ENCODE data around the gene PTPRCAP.
A peak's percentile ranks its signal among the peaks of the same experiment; 100 is the strongest.

Gene PTPRCAP

GRCh38 chr11:67432655-67433349 is 4.7 kb downstream of the PTPRCAP start:
- no peak overlapping the region for H3K4me3 ChIP-seq (ENCODE audit: low read length)
- no peak overlapping the region for H3K4me2 ChIP-seq (ENCODE audit: low read length)
- no peak overlapping the region for H3K23ac ChIP-seq (ENCODE audit: low read length)
- no peak overlapping the region for H3K18ac ChIP-seq (ENCODE audit: low read length)
- no peak overlapping the region for H2AK5ac ChIP-seq (ENCODE audit: low read length)
- H3K4me1 ChIP-seq (ENCODE audit: control insufficient read depth, low read depth, low read length), result peaks cover 2% of the 10 kb centered on the region
- no CpG with 5 or more reads among the region's 22 CpGs for WGBS (ENCODE audit: extremely low coverage, insufficient coverage, low lambda C conversion rate)
- no peak overlapping the region for H3K56ac ChIP-seq (ENCODE audit: low read length)
- peaks cover 9% of the 10 kb centered on the region for H3K79me1 ChIP-seq (ENCODE audit: low read length)
- H3K27me3 ChIP-seq (ENCODE audit: insufficient read depth, low read length, poor library complexity), result no peaks in the 10 kb centered on the region
- DNase-seq, result no peak
- no peak overlapping the region for H2BK120ac ChIP-seq (ENCODE audit: low read depth, low read length)
- peaks cover 5% of the 10 kb centered on the region for H3K36me3 ChIP-seq (ENCODE audit: control insufficient read depth, insufficient read depth, low read length)
- peaks cover 9% of the 10 kb centered on the region for H3K79me2 ChIP-seq (ENCODE audit: control insufficient read depth, insufficient read depth, low read length)
- H2BK15ac ChIP-seq (replicated peaks; ENCODE audit: low read depth), result no peak overlapping the region
- no peak overlapping the region for H4K8ac ChIP-seq (ENCODE audit: low read depth, low read length)
- no peak overlapping the region for H3K9ac ChIP-seq (ENCODE audit: low read length)
- no peak overlapping the region for H2BK5ac ChIP-seq (ENCODE audit: low read length)
- no peak overlapping the region for H3K4ac ChIP-seq (ENCODE audit: low read depth, low read length)
- no peak overlapping the region for H3K27ac ChIP-seq (ENCODE audit: low read depth, low read length)
- H4K5ac ChIP-seq (ENCODE audit: low read length), result no peak overlapping the region

GRCh38 chr11:67431346-67432249 is 5.9 kb downstream of the PTPRCAP start:
- no CpG with 5 or more reads among the region's 24 CpGs for WGBS (ENCODE audit: extremely low coverage, insufficient coverage, low lambda C conversion rate)
- H3K79me2 ChIP-seq (ENCODE audit: control insufficient read depth, insufficient read depth, low read length), result peaks cover 9% of the 10 kb centered on the region

DNA sequence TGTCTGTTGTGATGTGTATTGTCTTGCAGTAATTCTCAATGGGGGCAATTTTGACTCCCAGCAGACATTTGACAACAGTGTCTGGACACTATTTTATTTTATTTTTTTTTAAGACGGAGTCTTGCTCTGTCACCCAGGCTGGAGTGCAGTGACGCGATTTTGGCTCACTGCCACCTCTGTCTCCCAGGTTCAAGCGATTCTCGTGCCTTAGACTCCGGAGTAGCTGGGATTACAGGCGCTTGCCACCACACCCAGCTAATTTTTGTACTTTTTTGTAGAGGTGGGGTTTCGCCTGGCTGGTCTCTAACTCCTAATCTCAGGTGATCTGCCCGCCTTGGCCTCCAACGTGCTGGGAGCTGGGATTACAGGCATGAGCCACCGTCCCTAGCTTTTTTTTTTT is 7.8 kb downstream of the PTPRCAP start:
- Histone ChIP-seq H3K18ac (ENCODE audit: low read length) (no peak overlapping the region), H4K8ac (ENCODE audit: low read depth, low read length) (no peak overlapping the region), H2BK15ac (replicated peaks; ENCODE audit: low read depth) (no peak overlapping the region), H3K4ac (ENCODE audit: low read depth, low read length) (no peak overlapping the region), H4K5ac (ENCODE audit: low read length) (no peak overlapping the region), H3K23ac (ENCODE audit: low read length) (no peak overlapping the region), H3K27ac (ENCODE audit: low read depth, low read length) (no peak overlapping the region), H3K56ac (ENCODE audit: low read length) (no peak overlapping the region), H2BK120ac (ENCODE audit: low read depth, low read length) (no peak overlapping the region), H3K4me2 (ENCODE audit: low read length) (no peak overlapping the region), H3K36me3 (ENCODE audit: control insufficient read depth, insufficient read depth, low read length) (peaks cover 5% of the 10 kb centered on the region), H3K79me2 (ENCODE audit: control insufficient read depth, insufficient read depth, low read length) (peaks cover 9% of the 10 kb centered on the region), H2BK5ac (ENCODE audit: low read length) (no peak overlapping the region), H3K27me3 (ENCODE audit: insufficient read depth, low read length, poor library complexity) (no peaks in the 10 kb centered on the region), H3K79me1 (ENCODE audit: low read length) (peaks cover 9% of the 10 kb centered on the region), H3K4me1 (ENCODE audit: control insufficient read depth, low read depth, low read length) (no peaks in the 10 kb centered on the region), H3K4me3 (ENCODE audit: low read length) (no peak overlapping the region), H3K9ac (ENCODE audit: low read length) (no peak overlapping the region), H2AK5ac (ENCODE audit: low read length) (no peak overlapping the region)
- no peak for DNase-seq
- WGBS (ENCODE audit: extremely low coverage, insufficient coverage, low lambda C conversion rate), result no CpG with 5 or more reads among the region's 11 CpGs

More at GRCh38 chr11:67431346-67432249, 5.9 kb downstream of the PTPRCAP start:
- H3K9ac ChIP-seq (ENCODE audit: low read length), result no peak overlapping the region
- no peak overlapping the region for H2BK5ac ChIP-seq (ENCODE audit: low read length)
- no peak for DNase-seq
- H3K4me3 ChIP-seq (ENCODE audit: low read length), result no peak overlapping the region
- peaks cover 9% of the 10 kb centered on the region for H3K79me1 ChIP-seq (ENCODE audit: low read length)
- no peak overlapping the region for H3K18ac ChIP-seq (ENCODE audit: low read length)
- H3K4me2 ChIP-seq (ENCODE audit: low read length), result no peak overlapping the region
- H3K23ac ChIP-seq (ENCODE audit: low read length), result no peak overlapping the region
- H3K36me3 ChIP-seq (ENCODE audit: control insufficient read depth, insufficient read depth, low read length), result peaks cover 5% of the 10 kb centered on the region
- H3K27ac ChIP-seq (ENCODE audit: low read depth, low read length), result no peak overlapping the region
- H3K4ac ChIP-seq (ENCODE audit: low read depth, low read length), result no peak overlapping the region
- no peak overlapping the region for H4K5ac ChIP-seq (ENCODE audit: low read length)
- no peaks in the 10 kb centered on the region for H3K27me3 ChIP-seq (ENCODE audit: insufficient read depth, low read length, poor library complexity)
- no peak overlapping the region for H2AK5ac ChIP-seq (ENCODE audit: low read length)
- no peak overlapping the region for H3K56ac ChIP-seq (ENCODE audit: low read length)
- H4K8ac ChIP-seq (ENCODE audit: low read depth, low read length), result no peak overlapping the region
- no peak overlapping the region for H2BK120ac ChIP-seq (ENCODE audit: low read depth, low read length)
- no peak overlapping the region for H2BK15ac ChIP-seq (replicated peaks; ENCODE audit: low read depth)
- peaks cover under 1% of the 10 kb centered on the region for H3K4me1 ChIP-seq (ENCODE audit: control insufficient read depth, low read depth, low read length)

GRCh38 chr11:67429038-67429668 is 8.3 kb downstream of the PTPRCAP start:
- H3K4me2 ChIP-seq (ENCODE audit: low read length), result peak overlapping the region; percentile 100
- H3K36me3 ChIP-seq (ENCODE audit: control insufficient read depth, insufficient read depth, low read length), result peaks cover 2% of the 10 kb centered on the region
- no peak overlapping the region for H4K5ac ChIP-seq (ENCODE audit: low read length)
- H3K4me1 ChIP-seq (ENCODE audit: control insufficient read depth, low read depth, low read length), result no peaks in the 10 kb centered on the region
- peaks cover 9% of the 10 kb centered on the region for H3K79me2 ChIP-seq (ENCODE audit: control insufficient read depth, insufficient read depth, low read length)
- no peaks in the 10 kb centered on the region for H3K27me3 ChIP-seq (ENCODE audit: insufficient read depth, low read length, poor library complexity)
- no CpG with 5 or more reads among the region's 12 CpGs for WGBS (ENCODE audit: extremely low coverage, insufficient coverage, low lambda C conversion rate)
- no peak overlapping the region for H2BK120ac ChIP-seq (ENCODE audit: low read depth, low read length)
- H3K9ac ChIP-seq (ENCODE audit: low read length), result peak overlapping the region; percentile 98
- H3K4ac ChIP-seq (ENCODE audit: low read depth, low read length), result no peak overlapping the region
- no peak overlapping the region for H4K8ac ChIP-seq (ENCODE audit: low read depth, low read length)
- no peak overlapping the region for H3K27ac ChIP-seq (ENCODE audit: low read depth, low read length)
- H2AK5ac ChIP-seq (ENCODE audit: low read length), result no peak overlapping the region
- no peak overlapping the region for H3K18ac ChIP-seq (ENCODE audit: low read length)
- H2BK5ac ChIP-seq (ENCODE audit: low read length), result no peak overlapping the region
- no peak overlapping the region for H3K23ac ChIP-seq (ENCODE audit: low read length)
- H2BK15ac ChIP-seq (replicated peaks; ENCODE audit: low read depth), result no peak overlapping the region
- H3K56ac ChIP-seq (ENCODE audit: low read length), result peak overlapping the region; percentile 99
- no peak for DNase-seq
- peaks cover 9% of the 10 kb centered on the region for H3K79me1 ChIP-seq (ENCODE audit: low read length)
- H3K4me3 ChIP-seq (ENCODE audit: low read length), result peak overlapping the region; percentile 93

GRCh38 chr11:67428052-67429001 is 9.2 kb downstream of the PTPRCAP start, which contains the start of gene RPS6KB2:
TSS of gene RPS6KB2 (plus strand) at chr11:67428494. CDS start at chr11:67428546, 52 bp downstream.
- peak within 1 kb of the TSS; percentile 99 for H3K56ac ChIP-seq (ENCODE audit: low read length)
- DNase-seq, result peak; percentile 98
- H3K4me3 ChIP-seq (ENCODE audit: low read length), result peak within 1 kb of the TSS; percentile 93
- peak within 1 kb of the TSS; percentile 52 for H3K18ac ChIP-seq (ENCODE audit: low read length)
- no peaks in the 10 kb centered on the region for H3K4me1 ChIP-seq (ENCODE audit: control insufficient read depth, low read depth, low read length)
- H3K23ac ChIP-seq (ENCODE audit: low read length), result no peak within 1 kb of the TSS
- no peak within 1 kb of the TSS for H3K4ac ChIP-seq (ENCODE audit: low read depth, low read length)
- no CpG with 5 or more reads among the region's 68 CpGs for WGBS (ENCODE audit: extremely low coverage, insufficient coverage, low lambda C conversion rate)
- peaks cover 2% of the 10 kb centered on the region for H3K36me3 ChIP-seq (ENCODE audit: control insufficient read depth, insufficient read depth, low read length)
- H2AK5ac ChIP-seq (ENCODE audit: low read length), result peak within 1 kb of the TSS; percentile 54
- no peaks in the 10 kb centered on the region for H3K27me3 ChIP-seq (ENCODE audit: insufficient read depth, low read length, poor library complexity)
- H3K9ac ChIP-seq (ENCODE audit: low read length), result peak within 1 kb of the TSS; percentile 98
- no peak within 1 kb of the TSS for H4K5ac ChIP-seq (ENCODE audit: low read length)
- H3K27ac ChIP-seq (ENCODE audit: low read depth, low read length), result no peak within 1 kb of the TSS
- H3K4me2 ChIP-seq (ENCODE audit: low read length), result peak within 1 kb of the TSS; percentile 100
- no peak within 1 kb of the TSS for H2BK15ac ChIP-seq (replicated peaks; ENCODE audit: low read depth)
- no peak within 1 kb of the TSS for H2BK5ac ChIP-seq (ENCODE audit: low read length)
- H2BK120ac ChIP-seq (ENCODE audit: low read depth, low read length), result no peak within 1 kb of the TSS
- H4K8ac ChIP-seq (ENCODE audit: low read depth, low read length), result peak within 1 kb of the TSS; percentile 67
- H3K79me2 ChIP-seq (ENCODE audit: control insufficient read depth, insufficient read depth, low read length), result peaks cover 9% of the 10 kb centered on the region
- peaks cover 9% of the 10 kb centered on the region for H3K79me1 ChIP-seq (ENCODE audit: low read length)
